ENCODE results near the gene VWA1. TPM values are rescaled to one million over a fixed set of nuclear protein-coding genes. Genes with fewer than 3 reads are reported as not detected.

The VWA1 gene
- total RNA-seq, 1 experiment from 2014 or later, result 0.54 TPM

GRCh38 chr1:1388078-1388472 is 47.4 kb upstream of the VWA1 start:
- CTCF ChIA-PET, result interaction anchor here (0.6 to 1.0 kb wide), 2 partner anchors 15 to 69 kb away, joined by 3 to 5 read pairs; no protein-coding TSS in a partner anchor
- H3K36me3 Mint-ChIP-seq (ENCODE audit: insufficient read depth, unreplicated experiment), result peaks cover 82% of the 10 kb centered on the region
- TF ChIP-seq, protein P1, sequence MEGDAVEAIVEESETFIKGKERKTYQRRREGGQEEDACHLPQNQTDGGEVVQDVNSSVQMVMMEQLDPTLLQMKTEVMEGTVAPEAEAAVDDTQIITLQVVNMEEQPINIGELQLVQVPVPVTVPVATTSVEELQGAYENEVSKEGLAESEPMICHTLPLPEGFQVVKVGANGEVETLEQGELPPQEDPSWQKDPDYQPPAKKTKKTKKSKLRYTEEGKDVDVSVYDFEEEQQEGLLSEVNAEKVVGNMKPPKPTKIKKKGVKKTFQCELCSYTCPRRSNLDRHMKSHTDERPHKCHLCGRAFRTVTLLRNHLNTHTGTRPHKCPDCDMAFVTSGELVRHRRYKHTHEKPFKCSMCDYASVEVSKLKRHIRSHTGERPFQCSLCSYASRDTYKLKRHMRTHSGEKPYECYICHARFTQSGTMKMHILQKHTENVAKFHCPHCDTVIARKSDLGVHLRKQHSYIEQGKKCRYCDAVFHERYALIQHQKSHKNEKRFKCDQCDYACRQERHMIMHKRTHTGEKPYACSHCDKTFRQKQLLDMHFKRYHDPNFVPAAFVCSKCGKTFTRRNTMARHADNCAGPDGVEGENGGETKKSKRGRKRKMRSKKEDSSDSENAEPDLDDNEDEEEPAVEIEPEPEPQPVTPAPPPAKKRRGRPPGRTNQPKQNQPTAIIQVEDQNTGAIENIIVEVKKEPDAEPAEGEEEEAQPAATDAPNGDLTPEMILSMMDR (IDR thresholded peaks at IDR 0.05; ENCODE audit: unreplicated experiment), result no peak
- H3K27me3 Mint-ChIP-seq (ENCODE audit: insufficient read depth, unreplicated experiment), result no peaks in the 10 kb centered on the region
- intact Hi-C loops (cut with micrococcal nuclease), result no loop called here
- BruUV-seq (replicated peaks), result no TSS peak
- no peak overlapping the region for H3K4me3 Mint-ChIP-seq (ENCODE audit: unreplicated experiment)
- DNase-seq (ENCODE audit: unreplicated experiment), result no peak
- H3K4me1 Mint-ChIP-seq (ENCODE audit: insufficient read depth, unreplicated experiment), result no peaks in the 10 kb centered on the region
- POLR2A ChIA-PET, result interaction anchor here (2.3 to 2.9 kb wide), 2 partner anchors 10 to 13 kb away, joined by 10 to 12 read pairs; partner anchors contain the start of genes AURKAIP1 and CCNL2
- H3K27ac Mint-ChIP-seq (ENCODE audit: low read depth, unreplicated experiment), result no peak overlapping the region
- H3K9me3 Mint-ChIP-seq (ENCODE audit: unreplicated experiment), result no peaks in the 10 kb centered on the region

- DNase-seq (ENCODE audit: unreplicated experiment), result no peak
- BruUV-seq (replicated peaks), result TSS peak; percentile 12
- ChIA-PET CTCF (interaction anchor here (0.5 to 1.6 kb wide), 4 partner anchors 8 to 264 kb away, joined by 3 to 5 read pairs (median 5); partner anchors contain the start of gene CCNL2), POLR2A (interaction anchor here (0.8 to 3.2 kb wide), 2 partner anchors 15 to 17 kb away, joined by 3 to 21 read pairs; partner anchors contain the start of gene AURKAIP1)
- H3K27ac Mint-ChIP-seq (ENCODE audit: low read depth, unreplicated experiment), result no peak overlapping the region
- H3K4me1 Mint-ChIP-seq (ENCODE audit: insufficient read depth, unreplicated experiment), result no peaks in the 10 kb centered on the region
- H3K36me3 Mint-ChIP-seq (ENCODE audit: insufficient read depth, unreplicated experiment), result peaks cover 100% of the 10 kb centered on the region
- intact Hi-C loops (cut with micrococcal nuclease), result no loop called here
- H3K4me3 Mint-ChIP-seq (ENCODE audit: unreplicated experiment), result no peak overlapping the region
- H3K27me3 Mint-ChIP-seq (ENCODE audit: insufficient read depth, unreplicated experiment), result no peaks in the 10 kb centered on the region
- H3K9me3 Mint-ChIP-seq (ENCODE audit: unreplicated experiment), result no peaks in the 10 kb centered on the region
- TF ChIP-seq, protein P1 (IDR thresholded peaks at IDR 0.05; ENCODE audit: unreplicated experiment), result no peak
Observed at GRCh38 chr1:1390675-1391074, 44.8 kb upstream of the VWA1 start.

GRCh38 chr1:1391225-1391624 is 44.3 kb upstream of the VWA1 start:
- Mint-ChIP-seq H3K4me3 (ENCODE audit: unreplicated experiment) (no peak overlapping the region), H3K27ac (ENCODE audit: low read depth, unreplicated experiment) (no peak overlapping the region), H3K9me3 (ENCODE audit: unreplicated experiment) (no peaks in the 10 kb centered on the region), H3K36me3 (ENCODE audit: insufficient read depth, unreplicated experiment) (peaks cover 100% of the 10 kb centered on the region), H3K27me3 (ENCODE audit: insufficient read depth, unreplicated experiment) (no peaks in the 10 kb centered on the region), H3K4me1 (ENCODE audit: insufficient read depth, unreplicated experiment) (no peaks in the 10 kb centered on the region)
- ChIA-PET CTCF (no interaction called here), POLR2A (interaction anchor here (0.8 to 3.2 kb wide), 2 partner anchors 16 kb away, joined by 3 to 21 read pairs; partner anchors contain the start of gene AURKAIP1)
- DNase-seq (ENCODE audit: unreplicated experiment), result no peak
- TF ChIP-seq, protein P1 (IDR thresholded peaks at IDR 0.05; ENCODE audit: unreplicated experiment), result no peak
- BruUV-seq (replicated peaks), result no TSS peak
- intact Hi-C loops (cut with micrococcal nuclease), result no loop called here

DNA sequence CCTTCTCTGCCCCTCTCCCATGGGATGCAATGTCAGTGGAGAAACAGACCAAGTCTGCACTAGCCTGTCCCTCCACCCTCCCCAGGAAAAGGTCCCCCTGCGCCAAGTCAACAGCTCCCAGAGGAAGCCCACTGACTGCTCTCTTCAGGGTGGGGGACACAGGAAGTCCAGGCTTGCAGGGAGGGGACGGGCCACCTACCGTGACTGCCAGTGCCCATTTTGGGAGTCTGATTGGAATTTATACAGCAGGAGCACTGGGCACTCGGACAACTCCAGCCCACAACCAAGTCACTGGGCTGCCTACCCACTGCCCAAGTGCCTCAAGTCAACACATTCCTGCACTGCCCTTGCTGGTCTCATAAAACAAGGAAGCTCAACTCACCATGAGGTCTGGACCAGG is 42.5 kb upstream of the VWA1 start:
- BruUV-seq (replicated peaks), result no TSS peak
- DNase-seq (ENCODE audit: unreplicated experiment), result no peak
- TF ChIP-seq, protein P1 (IDR thresholded peaks at IDR 0.05; ENCODE audit: unreplicated experiment), result no peak
- ChIA-PET POLR2A (no interaction called here), CTCF (interaction anchor here (0.7 kb wide), 1 partner anchor 169 kb away, joined by 3 read pairs; no protein-coding TSS in a partner anchor)
- Mint-ChIP-seq H3K4me1 (ENCODE audit: insufficient read depth, unreplicated experiment) (no peaks in the 10 kb centered on the region), H3K27ac (ENCODE audit: low read depth, unreplicated experiment) (no peak overlapping the region), H3K27me3 (ENCODE audit: insufficient read depth, unreplicated experiment) (no peaks in the 10 kb centered on the region), H3K9me3 (ENCODE audit: unreplicated experiment) (no peaks in the 10 kb centered on the region), H3K36me3 (ENCODE audit: insufficient read depth, unreplicated experiment) (peaks cover 100% of the 10 kb centered on the region), H3K4me3 (ENCODE audit: unreplicated experiment) (no peak overlapping the region)
- intact Hi-C loops (cut with micrococcal nuclease), result no loop called here

Measured in MCF 10A (cell line).